ENCODE data around the gene RBM17.

DNA sequence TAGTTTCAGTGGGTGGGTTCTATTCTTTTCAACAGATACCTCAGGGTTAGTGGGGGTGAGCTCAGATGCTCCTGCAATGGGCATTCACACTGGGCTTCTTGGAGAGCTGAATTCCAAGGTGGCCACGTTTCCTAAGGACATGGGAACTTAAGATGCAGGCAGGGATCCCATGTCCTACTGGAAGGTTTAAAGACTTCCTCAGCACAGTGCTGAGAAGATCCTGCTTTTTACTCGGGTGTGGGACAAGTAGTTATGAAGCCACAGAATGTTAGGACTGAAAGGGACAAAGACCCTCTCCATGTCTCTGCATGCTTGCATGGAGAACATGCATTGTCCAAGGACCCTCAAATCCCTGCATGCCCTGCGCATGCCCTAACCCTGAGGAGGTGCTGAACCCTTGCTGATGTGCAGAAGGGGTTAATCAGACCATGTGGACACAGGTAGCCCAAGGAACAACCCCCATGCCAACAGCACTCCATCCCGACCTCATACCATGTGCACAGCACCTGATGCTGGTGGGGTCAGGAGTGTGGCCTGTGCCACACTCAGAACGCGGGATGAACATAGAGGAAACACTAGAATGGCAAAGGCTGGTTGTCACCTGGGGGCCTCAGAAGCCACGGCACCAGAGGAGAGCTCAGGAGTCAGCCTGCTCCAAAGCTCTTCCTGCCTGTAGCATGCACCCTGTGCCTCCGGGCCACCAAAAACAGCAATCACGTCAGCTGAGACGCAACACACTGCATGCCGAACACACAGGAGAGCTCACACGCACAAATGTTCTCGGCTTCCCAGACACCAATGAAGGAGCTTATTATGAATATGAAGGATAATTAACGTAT lies 41.8 kb upstream of the RBM17 start:
- TF ChIP-seq YY1 (IDR thresholded peaks at IDR 0.05; ENCODE audit: insufficient read depth, insufficient read length) = no peak
- no peak for TF ChIP-seq ZNF274 (IDR thresholded peaks at IDR 0.05; ENCODE audit: low read depth, low read length)

Measured in NT2/D1 (cell line).